Astrocyte of the hippocampus (primary cell): ENCODE results near the gene PPIF.
"Not testable (repeated sequence)": the region's sequence is repeated elsewhere in the genome, so short reads cannot be mapped to it uniquely, and the experiment has no call there.

Experiments
- DNase-seq: peaks from one replicate; pipeline ENCODE4 v3.0.0; 2011; ENCODE audit warnings: low read depth, low spot score

PPIF gene

GRCh38 chr10:79331709-79332108 is 15.6 kb upstream of the PPIF start:
- DNase-seq, result peak; percentile 67

- not testable (repeated sequence) for DNase-seq
Observed at GRCh38 chr10:79332610-79333315, 14.5 kb upstream of the PPIF start.

GRCh38 chr10:79333513-79333912 is 13.8 kb upstream of the PPIF start:
- DNase-seq, result peak; percentile 32

- no peak for DNase-seq
Observed at GRCh38 chr10:79334573-79334972, 12.7 kb upstream of the PPIF start.

GRCh38 chr10:79335094-79335469 is 12.2 kb upstream of the PPIF start:
- no peak for DNase-seq

GRCh38 chr10:79335470-79336235 is 11.6 kb upstream of the PPIF start:
- no peak for DNase-seq

GRCh38 chr10:79336276-79336675 is 11.0 kb upstream of the PPIF start:
- DNase-seq, result no peak

- no peak for DNase-seq
Observed at GRCh38 chr10:79336739-79337138, 10.5 kb upstream of the PPIF start.

- DNase-seq, result not testable (repeated sequence)
Observed at GRCh38 chr10:79337783-79338469, 9.3 kb upstream of the PPIF start.

GRCh38 chr10:79339266-79339665 is 8.0 kb upstream of the PPIF start:
- DNase-seq, result no peak

- DNase-seq, result no peak
Observed at GRCh38 chr10:79340646-79341244, 6.5 kb upstream of the PPIF start.

- DNase-seq, result no peak
Observed at GRCh38 chr10:79342295-79342761, 4.9 kb upstream of the PPIF start.

- DNase-seq, result no peak
Observed at GRCh38 chr10:79342811-79343561, 4.3 kb upstream of the PPIF start.

GRCh38 chr10:79344502-79345195 is 2.6 kb upstream of the PPIF start:
- no peak for DNase-seq

GRCh38 chr10:79345241-79346011 is 1.8 kb upstream of the PPIF start:
- no peak for DNase-seq

- no peak for DNase-seq
Observed at GRCh38 chr10:79346012-79346340, 1.3 kb upstream of the PPIF start.

- DNase-seq, result no peak
Observed at GRCh38 chr10:79346388-79347225, 662 bp upstream of the PPIF start.

- peak; percentile 76 for DNase-seq
Observed at GRCh38 chr10:79347894-79348639, 798 bp downstream of the PPIF start.

GRCh38 chr10:79348640-79348988 is 1.3 kb downstream of the PPIF start:
- DNase-seq, result no peak
